K562 (cell line): ENCODE results near the gene GDF15. TPM values are rescaled to one million over a fixed set of nuclear protein-coding genes. Genes with fewer than 3 reads are reported as not detected.

Experiments
- ATF3 ChIP-seq, 2 experiments: fragments of 450-650 bp in 1 of 2; sonication (generic) in 1 of 2; formaldehyde crosslinking in 1 of 2; IDR thresholded peaks in 1 of 2; conservative IDR thresholded peaks in 1 of 2; 2 replicates each; pipeline versions ENCODE4 v1.6.1 to v1.8.1; 2016 to 2023; ENCODE audit warnings: mild to moderate bottlenecking in 2 of 2, moderate library complexity in 2 of 2, inconsistent platforms in 1 of 2, missing genetic modification reagents in 1 of 2
- ELK1 ChIP-seq: sonication (generic); formaldehyde crosslinking; IDR thresholded peaks from 2 replicates; pipeline ENCODE4 v1.8.1; 2022; ENCODE audit warnings: missing genetic modification reagents
- KLF1 ChIP-seq: fragments of 450-650 bp; IDR thresholded peaks from 2 replicates; pipeline ENCODE4 v1.6.1; 2016; ENCODE audit warnings: missing genetic modification characterization, missing compliant biosample characterization
- PHB2 ChIP-seq: fragments of 450-650 bp; IDR thresholded peaks from 2 replicates; pipeline ENCODE4 v1.6.1; 2017; ENCODE audit warnings: low read depth
- RBM25 ChIP-seq: fragments of 200-400 bp; formaldehyde crosslinking; IDR thresholded peaks from 2 replicates; pipeline ENCODE4 v1.6.1; 2018; ENCODE audit warnings: low read length, low read depth, moderate library complexity; ENCODE audit not compliant: severe bottlenecking
- SAFB2 ChIP-seq: fragments of 200-400 bp; formaldehyde crosslinking; IDR thresholded peaks from 2 replicates; pipeline ENCODE4 v1.6.1; 2018; ENCODE audit warnings: borderline replicate concordance, low read length, low read depth, moderate library complexity; ENCODE audit not compliant: severe bottlenecking
- SMAD4 ChIP-seq: fragments of 250-450 bp; sonication (Bioruptor Pico); conservative IDR thresholded peaks from 2 replicates; pipeline ENCODE4 v1.8.0; 2021; ENCODE audit warnings: inconsistent platforms, mild to moderate bottlenecking, moderate library complexity
- SP2 ChIP-seq: IDR thresholded peaks from 2 replicates; pipeline ENCODE4 v1.6.1; 2011; ENCODE audit warnings: mild to moderate bottlenecking, low read depth, low read length, moderate library complexity; ENCODE audit not compliant: poor library complexity, severe bottlenecking; ENCODE audit errors: extremely low read depth
- SUPT5H ChIP-seq: fragments of 450-650 bp; IDR thresholded peaks from 2 replicates; pipeline ENCODE4 v1.6.1; 2016
- TAF15 ChIP-seq: fragments of 200-400 bp; formaldehyde crosslinking; IDR thresholded peaks from 2 replicates; pipeline ENCODE4 v1.6.1; 2017; ENCODE audit warnings: mild to moderate bottlenecking, low read depth, low read length, moderate library complexity
- TAF9B ChIP-seq: fragments of 450-650 bp; IDR thresholded peaks from 2 replicates; pipeline ENCODE4 v1.6.1; 2018; ENCODE audit warnings: mild to moderate bottlenecking; ENCODE audit not compliant: partially characterized antibody
- XRCC4 ChIP-seq: IDR thresholded peaks from one replicate; pipeline ENCODE4 v1.6.1; 2011; ENCODE audit not compliant: insufficient read depth, insufficient read length; ENCODE audit errors: extremely low read depth
- ZBTB26 ChIP-seq: fragments of 450-650 bp; formaldehyde crosslinking; IDR thresholded peaks from 2 replicates; pipeline ENCODE4 v1.4.0; 2022; ENCODE audit warnings: missing genetic modification characterization
- ZMIZ1 ChIP-seq, 2 experiments: fragments of 150-350 bp in 1 of 2; IDR thresholded peaks; 2 replicates each; pipeline ENCODE4 v1.6.1; 2012 to 2016; ENCODE audit warnings: low read depth in 2 of 2, low read length in 2 of 2, mild to moderate bottlenecking in 1 of 2, moderate library complexity in 1 of 2
- ZNF232 ChIP-seq: sonication (generic); formaldehyde crosslinking; IDR thresholded peaks from 2 replicates; pipeline ENCODE4 v1.8.0; 2022; ENCODE audit warnings: mild to moderate bottlenecking, missing genetic modification reagents
- ZNF239 ChIP-seq: fragments of 250-450 bp; sonication (Bioruptor Pico); IDR thresholded peaks from 2 replicates; pipeline ENCODE4 v1.4.0; 2020; ENCODE audit warnings: mild to moderate bottlenecking
- ZNF699 ChIP-seq: fragments of 250-450 bp; sonication (Bioruptor Pico); IDR thresholded peaks from 2 replicates; pipeline ENCODE4 v1.8.0; 2021; ENCODE audit warnings: mild to moderate bottlenecking, moderate library complexity; ENCODE audit not compliant: insufficient replicate concordance
- polyA plus RNA-seq, 8 experiments: library from polyadenylated mRNA; depleted of rRNA in 4 of 8; stranded (reverse) in 5 of 8; unstranded in 3 of 8; fragments of >200 nt; fragmentation: Nextera tagmentation in 2 of 8; fragmentation: Illumina TruSeq in 1 of 8; extraction: Ambion mirVana in 2 of 8; extraction: Trizol in 1 of 8; gene quantifications; 2 replicates each; pipeline versions ENCODE4 v1.2.1 to v1.2.3, GENCODE V29; 2011 to 2014; ENCODE audit warnings: inconsistent platforms in 1 of 8, missing spikeins in 1 of 8
- total RNA-seq, 7 experiments: library from RNA; depleted of rRNA in 6 of 7; stranded (reverse); fragments of >200 nt in 6 of 7; fragmentation: Illumina TruSeq in 2 of 7; extraction: Trizol in 2 of 7; gene quantifications; 2 replicates each; pipeline versions ENCODE4 v1.2.1 to v1.2.3, GENCODE V29; 2011 to 2021; ENCODE audit warnings: low replicate concordance in 1 of 7

The GDF15 gene
- total and polyA plus RNA-seq, 9 of the 15 experiments (the other 6 are each of a cell fraction or from before 2014, with no cell fraction given), result 2.3 to 82.4 (median 12.5) TPM

- TF ChIP-seq ZMIZ1 (IDR thresholded peaks at IDR 0.05; ENCODE audit: low read depth in 2 of 2, low read length in 2 of 2), result no peak
- TF ChIP-seq ZNF239 (CRISPR knock-in tag), result no peak
- TF ChIP-seq SAFB2, result no peak
- no peak for TF ChIP-seq TAF15
- no peak for TF ChIP-seq ATF3 (IDR thresholded peaks at IDR 0.05)
- TF ChIP-seq ATF3 (CRISPR knock-in tag; conservative IDR thresholded peaks at IDR 0.05), result no peak
- no peak for TF ChIP-seq KLF1 (tag)
- no peak for TF ChIP-seq SP2
- no peak for TF ChIP-seq ELK1 (CRISPR knock-in tag)
- no peak for TF ChIP-seq PHB2
- TF ChIP-seq ZNF232 (CRISPR knock-in tag), result no peak
- TF ChIP-seq ZBTB26, result no peak
- no peak for TF ChIP-seq XRCC4
- TF ChIP-seq ZNF699 (CRISPR knock-in tag), result no peak
- TF ChIP-seq SUPT5H, result peak; percentile 70; the same call in 1 of the 2 replicates
- no peak; the same call in 1 of the 2 replicates for TF ChIP-seq SMAD4 (CRISPR knock-in tag)
- no peak for TF ChIP-seq TAF9B
- no peak for TF ChIP-seq RBM25
Measured at GRCh38 chr19:18437491-18438330, 51.8 kb downstream of the GDF15 start, which contains the start of gene ISYNA1 (continued).
